ENCODE results near the gene STYK1.

- TF ChIP-seq CTCF (IDR thresholded peaks at IDR 0.05; ENCODE audit: low read depth, low read length, missing input control) (no peak), JUND (IDR thresholded peaks at IDR 0.05) (no peak), REST (IDR thresholded peaks at IDR 0.05) (no peak), RAD21 (IDR thresholded peaks at IDR 0.05) (no peak), SP1 (IDR thresholded peaks at IDR 0.05) (no peak), MAX (IDR thresholded peaks at IDR 0.05) (no peak)
These were observed 31.8 kb upstream of the STYK1 start for GRCh38 chr12:10705655-10706054.

Data from liver (tissue), 3 donors.